ENCODE measurements around the gene LRRC71.
"Not testable (repeated sequence)": the region's sequence is repeated elsewhere in the genome, so short reads cannot be mapped to it uniquely, and the experiment has no call there.

- TF ChIP-seq CTCF (IDR thresholded peaks at IDR 0.05); EZH2 (IDR thresholded peaks at IDR 0.05; ENCODE audit: borderline replicate concordance, insufficient read depth, low read depth, low read length, poor library complexity, severe bottlenecking): not testable (repeated sequence)
Measured at GRCh38 chr1:156926695-156927094, 6.3 kb downstream of the LRRC71 start.
